HCT116 (cell line): ENCODE data around the gene USP9X. TPM values are rescaled to one million over a fixed set of nuclear protein-coding genes. Genes with fewer than 3 reads are reported as not detected.
A peak's percentile ranks its signal among the peaks of the same experiment; 100 is the strongest.

Source experiments
- ATAC-seq: fragments of 200-7000 bp; cut with Tn5 transposase; 2 replicates; pipeline ENCODE4 v1.9.1; 2020; ENCODE audit warnings: mild to moderate bottlenecking, moderate library complexity
- Bru-seq: library from RNA; stranded (reverse); fragments of 400-500 nt; gene quantifications from one replicate; lab custom pipeline; 2021; lab: Mats Ljungman, UMichigan
- BruChase-seq, 2 experiments: library from RNA; stranded (reverse); fragments of 400-500 nt; gene quantifications; one replicate each; lab custom pipeline; 2021; lab: Mats Ljungman, UMichigan
- BruUV-seq: library from RNA; stranded (reverse); fragments of 400-500 nt; replicated peaks from 2 replicates; lab custom pipeline; 2021; lab: Mats Ljungman, UMichigan
- CTCF ChIA-PET: fragments of 300-600 bp; sonication (Branson Sonifier 250); formaldehyde crosslinking; loops from one replicate; lab custom pipeline; 2021; ENCODE audit warnings: antibody characterized with exemption; lab: Charles Lee
- POLR2A ChIA-PET: fragments of 300-600, 350-600 bp; sonication (Branson Sonifier 250); formaldehyde crosslinking; loops from one replicate; lab custom pipeline; 2021; ENCODE audit warnings: antibody characterized with exemption; lab: Charles Lee
- RAD21 ChIA-PET, 2 experiments: fragments of 300-600 bp; sonication (Branson Sonifier 250); formaldehyde crosslinking; loops; one replicate each; lab custom pipeline; 2023; ENCODE audit warnings: low total read pairs in 2 of 2; ENCODE audit not compliant: uncharacterized antibody in 2 of 2, unreplicated experiment in 2 of 2, low non-redundant PET in 1 of 2; lab: Charles Lee
- DNase-seq: peaks from one replicate; pipeline ENCODE4 v3.0.0-alpha.2; 2010; ENCODE audit warnings: low read depth, low spot score
- H2AFZ ChIP-seq: fragments of 200-600 bp; shearing (Covaris generic), sonication (generic); 2 replicates; pipeline ENCODE4 v1.6.1; 2017; ENCODE audit warnings: low read depth, mixed run types, mixed read lengths, antibody characterized with exemption, low read length; ENCODE audit not compliant: poor library complexity, severe bottlenecking
- H3K27ac ChIP-seq: 2 replicates; pipeline ENCODE4 v1.5.1; 2012; ENCODE audit warnings: low read depth, low read length
- H3K27me3 ChIP-seq: fragments of 200-600 bp; sonication (generic); 2 replicates; pipeline ENCODE4 v1.6.1; 2016; ENCODE audit warnings: mixed run types, low read length, mixed read lengths; ENCODE audit not compliant: insufficient read depth
- H3K36me3 ChIP-seq, 2 experiments: fragments of 200-500 bp in 1 of 2; fragments of 200-600 bp in 1 of 2; sonication (Bioruptor generic) in 1 of 2; sonication (generic) in 1 of 2; 2 replicates each; pipeline versions ENCODE4 v1.5.1 to v1.6.1; 2014 to 2016; ENCODE audit warnings: low read length in 2 of 2, inconsistent platforms in 1 of 2, mixed read lengths in 1 of 2, mixed run types in 1 of 2; ENCODE audit not compliant: insufficient read depth in 2 of 2, control insufficient read depth in 1 of 2
- H3K4me1 ChIP-seq, 2 experiments: fragments of 200-600 bp in 1 of 2; sonication (generic) in 1 of 2; 2 replicates each; pipeline versions ENCODE4 v1.5.1 to v1.6.1; 2012 to 2017; ENCODE audit warnings: low read length in 2 of 2, inconsistent platforms in 1 of 2, mild to moderate bottlenecking in 1 of 2, mixed read lengths in 1 of 2, mixed run types in 1 of 2, moderate library complexity in 1 of 2; ENCODE audit not compliant: insufficient read depth in 2 of 2, control insufficient read depth in 1 of 2
- H3K4me2 ChIP-seq: fragments of 200-600 bp; sonication (generic); 2 replicates; pipeline ENCODE4 v1.6.1; 2017; ENCODE audit warnings: mixed run types, low read length, mixed read lengths
- H3K4me3 ChIP-seq, 2 experiments: fragments of 200-600 bp in 1 of 2; sonication (generic) in 1 of 2; replicated peaks in 1 of 2; 2 replicates each; pipeline ENCODE4 v1.5.1; 2011 to 2016; ENCODE audit warnings: low read length in 2 of 2, control low read depth in 1 of 2, low read depth in 1 of 2, mild to moderate bottlenecking in 1 of 2, mixed read lengths in 1 of 2, mixed run types in 1 of 2
- H3K79me2 ChIP-seq: fragments of 200-600 bp; sonication (generic); 2 replicates; pipeline ENCODE4 v1.6.1; 2017; ENCODE audit warnings: mild to moderate bottlenecking, mixed run types, low read length, moderate library complexity, mixed read lengths; ENCODE audit not compliant: insufficient read depth
- H3K9ac ChIP-seq: fragments of 200-600 bp; sonication (generic); 2 replicates; pipeline ENCODE4 v1.6.1; 2016; ENCODE audit warnings: low read length, mixed read lengths
- H3K9me2 ChIP-seq: fragments of 200-600 bp; sonication (generic), shearing (Covaris generic); 2 replicates; pipeline ENCODE4 v1.6.1; 2017; ENCODE audit warnings: mixed run types, mild to moderate bottlenecking, moderate library complexity; ENCODE audit not compliant: insufficient read depth
- H3K9me3 ChIP-seq, 2 experiments: fragments of 200-500 bp in 1 of 2; fragments of 200-600 bp in 1 of 2; sonication (Bioruptor generic) in 1 of 2; sonication (generic) in 1 of 2; 2 replicates each; pipeline ENCODE4 v1.6.1; 2014 to 2017; ENCODE audit warnings: low read length in 2 of 2, mixed read lengths in 2 of 2, inconsistent platforms in 1 of 2, low read depth in 1 of 2, mild to moderate bottlenecking in 1 of 2, mixed run types in 1 of 2, moderate library complexity in 1 of 2; ENCODE audit not compliant: control insufficient read depth in 1 of 2, insufficient read depth in 1 of 2
- H4K20me1 ChIP-seq: fragments of 200-600 bp; sonication (generic), shearing (Covaris generic); 2 replicates; pipeline ENCODE4 v1.6.1; 2017; ENCODE audit warnings: mixed run types, mild to moderate bottlenecking, moderate library complexity; ENCODE audit not compliant: insufficient read depth
- CTCF ChIP-seq, 3 experiments: fragments of 200-600 bp in 1 of 3; sonication (generic) in 1 of 3; IDR thresholded peaks in 2 of 3; conservative IDR thresholded peaks in 1 of 3; 2 replicates each; pipeline ENCODE4 v1.5.1; 2012 to 2017; ENCODE audit warnings: low read depth in 2 of 3, low read length in 2 of 3, antibody characterized with exemption in 1 of 3, borderline replicate concordance in 1 of 3, control low read depth in 1 of 3, mild to moderate bottlenecking in 1 of 3, mixed read lengths in 1 of 3, mixed run types in 1 of 3, moderate library complexity in 1 of 3; ENCODE audit not compliant: insufficient read depth in 1 of 3
- JUND ChIP-seq: IDR thresholded peaks from 2 replicates; pipeline ENCODE4 v1.6.1; 2012
- MAX ChIP-seq: IDR thresholded peaks from 2 replicates; pipeline ENCODE4 v1.6.1; 2012
- POLR2AphosphoS5 ChIP-seq: IDR thresholded peaks from 2 replicates; pipeline ENCODE4 v1.6.1; 2011; ENCODE audit warnings: mild to moderate bottlenecking, low read depth, low read length, moderate library complexity
- RAD21 ChIP-seq: IDR thresholded peaks from 2 replicates; pipeline ENCODE4 v1.6.1; 2012; ENCODE audit warnings: low read depth, mild to moderate bottlenecking
- REST ChIP-seq: IDR thresholded peaks from 2 replicates; pipeline ENCODE4 v1.6.1; 2012; ENCODE audit warnings: low read depth
- SP1 ChIP-seq: IDR thresholded peaks from 2 replicates; pipeline ENCODE4 v1.6.1; 2012; ENCODE audit warnings: low read depth
- SRF ChIP-seq: IDR thresholded peaks from 2 replicates; pipeline ENCODE4 v1.6.1; 2012; ENCODE audit warnings: low read depth
- ZFX ChIP-seq: fragments of 450-650 bp; IDR thresholded peaks from 2 replicates; pipeline ENCODE4 v1.6.1; 2017
- intact Hi-C: fragments of 100-400 bp; cut with micrococcal nuclease; formaldehyde crosslinking; loops from 2 replicates; pipeline ENCODE4 v1.10.0; 2022
- long read RNA-seq: library from polyadenylated mRNA; unstranded; transcript quantifications from one replicate; pipeline ENCODE4 v2.0.0, GENCODE V29; 2021; ENCODE audit not compliant: unreplicated experiment
- polyA plus RNA-seq: library from polyadenylated mRNA; unstranded; fragments of >200 nt; gene quantifications from 2 replicates; pipeline ENCODE4 v1.2.1, GENCODE V29; 2012; ENCODE audit warnings: missing spikeins
- total RNA-seq: library from RNA; stranded (reverse); gene quantifications from one replicate; pipeline ENCODE4 v1.2.1, GENCODE V29; 2021; ENCODE audit not compliant: unreplicated experiment

The USP9X gene
- total RNA-seq (52.4 TPM), Bru-seq, nascent RNA (percentile 91 among the genes with signal in this experiment), BruChase-seq, experiment 1, labeled RNA remaining after a 6-hour chase (percentile 91 among the genes with signal in this experiment), BruChase-seq, experiment 2, labeled RNA remaining after a 2-hour chase (percentile 86 among the genes with signal in this experiment)
- polyA plus RNA-seq, result 16.3 and 19.1 TPM in 2 replicates
- long read RNA-seq, full-length matches to known transcripts, result 5 of 46 reads
- long read RNA-seq, partial matches to known transcripts, result 35 of 46 reads
- long read RNA-seq, other reads (novel, unspliced or antisense), result 6 of 46 reads

- ChIA-PET CTCF (interaction anchor here (1.3 kb wide), 1 partner anchor 433 kb away, joined by 3 read pairs; no protein-coding TSS in a partner anchor), POLR2A (interaction anchor here (0.8 to 1.4 kb wide), 3 partner anchors 11 to 28 kb away, joined by 3 to 4 read pairs (median 3); no protein-coding TSS in a partner anchor)
- Histone ChIP-seq H4K20me1 (no peaks in the 10 kb centered on the region), H2AFZ (no peak within 1 kb of the TSS), H3K9me2 (no peaks in the 10 kb centered on the region), H3K4me2 (peak within 1 kb of the TSS; percentile 84), H3K36me3 (no peaks in the 10 kb centered on the region)
- ATAC-seq, result peak; percentile 76
- DNase-seq, result peak; percentile 54
- TF ChIP-seq MAX (no peak), POLR2AphosphoS5 (peak; percentile 63)
- TF ChIP-seq, all 23 proteins: peak for 1
- peaks cover 4 to 19% of the 10 kb centered on the region in 2 experiments for H3K4me1 ChIP-seq
- intact Hi-C loops, result no loop called here
- no peaks in the 10 kb centered on the region for H3K27me3 ChIP-seq
- BruUV-seq, result no TSS peak
- H3K9ac ChIP-seq, result peak within 1 kb of the TSS; percentile 87
- peaks cover 46% of the 10 kb centered on the region for H3K79me2 ChIP-seq
- H3K4me3 ChIP-seq, result peak within 1 kb of the TSS; percentile 67 to 71
- no peaks in the 10 kb centered on the region for H3K9me3 ChIP-seq
- RAD21 ChIA-PET, result interaction anchor here in 1 of 2 experiments (0.6 kb wide), 1 partner anchor 30 kb away, joined by 3 read pairs; no protein-coding TSS in a partner anchor
- peak within 1 kb of the TSS; percentile 96 for H3K27ac ChIP-seq
Observed at GRCh38 chrX:41084893-41085511, at the start of gene USP9X. Gene USP9X, plus strand, starts transcription at chrX:41085445. Its CDS starts 38,184 bp downstream, at chrX:41123629.

- H3K9me2 ChIP-seq, result no peaks in the 10 kb centered on the region
- H2AFZ ChIP-seq, result no peak overlapping the region
- H3K9ac ChIP-seq, result no peak overlapping the region
- no peaks in the 10 kb centered on the region for H3K79me2 ChIP-seq
- H3K36me3 ChIP-seq, result no peaks in the 10 kb centered on the region
- no peak for DNase-seq
- intact Hi-C loops, result no loop called here
- H3K9me3 ChIP-seq, result no peaks in the 10 kb centered on the region
- BruUV-seq, result no TSS peak
- ChIA-PET CTCF (no interaction called here), RAD21 (no interaction called here), POLR2A (no interaction called here)
- no peak overlapping the region for H3K4me3 ChIP-seq
- no peaks in the 10 kb centered on the region for H3K27me3 ChIP-seq
- H3K4me2 ChIP-seq, result no peak overlapping the region
- no peaks in the 10 kb centered on the region for H3K4me1 ChIP-seq
- ATAC-seq, result no peak
- no peak overlapping the region for H3K27ac ChIP-seq
- no peaks in the 10 kb centered on the region for H4K20me1 ChIP-seq
- TF ChIP-seq JUND (no peak), MAX (no peak), SP1 (no peak), POLR2AphosphoS5 (no peak), CTCF (IDR thresholded peaks at IDR 0.05 in 2 of 3, conservative IDR thresholded peaks at IDR 0.05 in 1 of 3; ENCODE audit: borderline replicate concordance in 1 of 3, insufficient read depth in 1 of 3, low read depth in 2 of 3, low read length in 2 of 3) (no peak), SRF (no peak), ZFX (no peak), RAD21 (no peak), REST (no peak)
Observed at GRCh38 chrX:41035582-41035981, 49.7 kb upstream of the USP9X start.
